Motor neuron (in vitro differentiated cells): ENCODE results near the gene CNNM3. TPM values are rescaled to one million over a fixed set of nuclear protein-coding genes. Genes with fewer than 3 reads are reported as not detected.
A peak's percentile ranks its signal among the peaks of the same experiment; 100 is the strongest.
"Not testable (repeated sequence)": the region's sequence is repeated elsewhere in the genome, so short reads cannot be mapped to it uniquely, and the experiment has no call there.

ENCODE experiments used
- ATAC-seq, 8 experiments: fragments of 200-7000 bp; cut with Tn5 transposase; replicated peaks in 6 of 8; 2 replicates each; pipeline ENCODE4 v1.8.0; 2021; ENCODE audit warnings: mild to moderate bottlenecking in 8 of 8, moderate library complexity in 8 of 8
- H3K27ac ChIP-seq, 2 donors: fragments of 250-450 bp; sonication (Bioruptor Pico); 2 replicates each; pipeline ENCODE4 v1.9.0; 2021; ENCODE audit warnings: antibody characterized with exemption in 2 of 2, mild to moderate bottlenecking in 2 of 2, moderate library complexity in 1 of 2
- H3K4me1 ChIP-seq, 2 donors: fragments of 250-450 bp; sonication (Bioruptor Pico); replicated peaks in 1 of 2; 2 replicates each; pipeline ENCODE4 v1.6.1; 2021; ENCODE audit warnings: antibody characterized with exemption in 2 of 2, mild to moderate bottlenecking in 2 of 2, moderate library complexity in 1 of 2
- H3K4me3 ChIP-seq, 5 donors: fragments of 250-450 bp; sonication (Bioruptor Pico); 2 replicates each; pipeline ENCODE4 v1.9.0; 2021; ENCODE audit warnings: antibody characterized with exemption in 5 of 5, mild to moderate bottlenecking in 5 of 5, moderate library complexity in 4 of 5
- WGBS, 10 experiments: fragments of 450-650 bp; shearing (Covaris generic); methylation state at CpG; one replicate each; pipeline ENCODE4 v1.0.0; 2022; 5-methylcytosine and 5-hydroxymethylcytosine counted together
- in situ Hi-C, 9 experiments: fragments of 400-800 bp; cut with MboI; loops; one replicate each; pipeline ENCODE4 v1.15.0; 2021; ENCODE audit warnings: low sequenced_read_pairs in 9 of 9, low pct_unique_long_range_greater_than_20kb in 2 of 9; ENCODE audit not compliant: unreplicated experiment in 9 of 9
- total RNA-seq, 8 experiments: library from RNA; unstranded; fragments of 300-600 nt; gene quantifications; 2 replicates each; pipeline versions ENCODE4 v1.2.3 to v1.2.4, GENCODE V29; 2022

CNNM3 gene
- total RNA-seq, 8 experiments from 2014 or later, result 6.0 to 19.6 (median 9.3) TPM

GRCh38 chr2:96788442-96789244, 27.4 kb upstream of the CNNM3 start:
- peak; percentile 60 to 98 (median 94) for ATAC-seq
- Histone ChIP-seq H3K4me3 (no peak overlapping the region), H3K4me1 (no peaks in the 10 kb centered on the region), H3K27ac (peak overlapping the region in 1 of 2 donors; percentile 6)
- WGBS, 10 experiments, result 23 to 82% (median 50%) methylated on average over 2 to 9 of the region's 17 CpGs; no CpG with 5 or more reads in 5 of the 10 experiments
- in situ Hi-C loops, result no loop called here

GRCh38 chr2:96789245-96789617, 26.8 kb upstream of the CNNM3 start:
- Histone ChIP-seq H3K4me1 (no peaks in the 10 kb centered on the region), H3K4me3 (no peak overlapping the region), H3K27ac (no peak overlapping the region)
- in situ Hi-C loops, result no loop called here
- WGBS, 10 experiments, result 80 to 100% (median 92%) methylated on average over 1 to 4 of the region's 6 CpGs; no CpG with 5 or more reads in 6 of the 10 experiments
- no peak for ATAC-seq

- Histone ChIP-seq H3K4me1 (no peaks in the 10 kb centered on the region), H3K4me3 (no peak overlapping the region), H3K27ac (no peak overlapping the region)
- WGBS, 10 experiments, result 72 to 100% (median 87%) methylated on average over 1 to 6 of the region's 17 CpGs; no CpG with 5 or more reads in 4 of the 10 experiments
- no peak for ATAC-seq
- in situ Hi-C loops, result no loop called here
These were observed 23.0 kb upstream of the CNNM3 start for GRCh38 chr2:96792772-96793749.

- in situ Hi-C loops, result no loop called here
- ATAC-seq, result no peak
- WGBS, 10 experiments, result 80 to 100% (median 92%) methylated on average over 1 to 4 of the region's 6 CpGs; no CpG with 5 or more reads in 5 of the 10 experiments
These were observed 21.0 kb upstream of the CNNM3 start for GRCh38 chr2:96795076-96795475.

GRCh38 chr2:96796497-96796896, 19.6 kb upstream of the CNNM3 start:
- in situ Hi-C loops, H3K27ac ChIP-seq, H3K4me3 ChIP-seq, ATAC-seq, H3K4me1 ChIP-seq: not testable (repeated sequence)
- 60 to 100% (median 84%) methylated on average over 1 to 5 of the region's 6 CpGs; no CpG with 5 or more reads in 3 of the 10 experiments for WGBS, 10 experiments

More at GRCh38 chr2:96795076-96795475, 21.0 kb upstream of the CNNM3 start:
- no peak overlapping the region for H3K27ac ChIP-seq
- no peak overlapping the region for H3K4me3 ChIP-seq
- H3K4me1 ChIP-seq, result no peaks in the 10 kb centered on the region

GRCh38 chr2:96797066-96797625, 18.9 kb upstream of the CNNM3 start:
- Histone ChIP-seq H3K4me1 (no peaks in the 10 kb centered on the region), H3K27ac (no peak overlapping the region), H3K4me3 (no peak overlapping the region)
- in situ Hi-C loops, result no loop called here
- ATAC-seq, result no peak
- 80 to 100% (median 92%) methylated on average over 1 to 12 of the region's 23 CpGs; no CpG with 5 or more reads in 2 of the 10 experiments for WGBS, 10 experiments

GRCh38 chr2:96798733-96799622, 17.1 kb upstream of the CNNM3 start:
- WGBS, 10 experiments, result 93 to 100% (median 100%) methylated on average over 1 to 9 of the region's 23 CpGs; no CpG with 5 or more reads in 3 of the 10 experiments
- Histone ChIP-seq H3K4me3 (no peak overlapping the region), H3K4me1 (no peaks in the 10 kb centered on the region), H3K27ac (no peak overlapping the region)
- ATAC-seq, result no peak
- in situ Hi-C loops, result no loop called here

- WGBS, 10 experiments, result 60 to 100% (median 100%) methylated on average over 1 to 3 of the region's 8 CpGs; no CpG with 5 or more reads in 4 of the 10 experiments
- H3K27ac ChIP-seq, result no peak overlapping the region
- ATAC-seq, result no peak
- no peaks in the 10 kb centered on the region for H3K4me1 ChIP-seq
- H3K4me3 ChIP-seq, result no peak overlapping the region
- in situ Hi-C loops, result no loop called here
These were observed 16.5 kb upstream of the CNNM3 start for GRCh38 chr2:96799623-96799935.

GRCh38 chr2:96800061-96801004, 15.7 kb upstream of the CNNM3 start:
- H3K27ac ChIP-seq, result no peak overlapping the region

GRCh38 chr2:96801005-96801785, 14.9 kb upstream of the CNNM3 start:
- no peak overlapping the region for H3K27ac ChIP-seq

More at GRCh38 chr2:96800061-96801004, 15.7 kb upstream of the CNNM3 start:
- in situ Hi-C loops, result no loop called here
- ATAC-seq, result peak in 7 of 8 experiments; percentile 36 to 72 (median 55)
- 65 to 100% (median 93%) methylated on average over 2 to 12 of the region's 27 CpGs; no CpG with 5 or more reads in 5 of the 10 experiments for WGBS, 10 experiments
- Histone ChIP-seq H3K4me3 (no peak overlapping the region), H3K4me1 (no peaks in the 10 kb centered on the region)

More at GRCh38 chr2:96801005-96801785, 14.9 kb upstream of the CNNM3 start:
- Histone ChIP-seq H3K4me1 (no peaks in the 10 kb centered on the region), H3K4me3 (no peak overlapping the region)
- peak; percentile 74 to 98 (median 88) for ATAC-seq
- WGBS, 10 experiments, result 40 to 90% (median 53%) methylated on average over 1 to 6 of the region's 15 CpGs; no CpG with 5 or more reads in 4 of the 10 experiments
- in situ Hi-C loops, result no loop called here
